Activated T-cell treated with anti-CD3 and anti-CD28 coated beads for 48 hours (primary cell): Measurements from ENCODE around the gene RNF149.
"Not testable (repeated sequence)": the region's sequence is repeated elsewhere in the genome, so short reads cannot be mapped to it uniquely, and the experiment has no call there.

ENCODE experiments used
- DNase-seq: peaks from one replicate; pipeline ENCODE4 v3.0.0-alpha.2; 2020; ENCODE audit warnings: low read depth

The RNF149 gene

GRCh38 chr2:101330253-101330933, 21.9 kb upstream of the RNF149 start:
- peak; percentile 29 for DNase-seq

- no peak for DNase-seq
Measured at GRCh38 chr2:101329026-101329425, 20.5 kb upstream of the RNF149 start.

GRCh38 chr2:101328474-101329007, 20.0 kb upstream of the RNF149 start:
- DNase-seq, result no peak

- no peak for DNase-seq
Measured at GRCh38 chr2:101327863-101328394, 19.4 kb upstream of the RNF149 start.

- no peak for DNase-seq
Measured at GRCh38 chr2:101325425-101325824, 16.9 kb upstream of the RNF149 start.

GRCh38 chr2:101316568-101316967, 8.1 kb upstream of the RNF149 start:
- DNase-seq, result not testable (repeated sequence)

GRCh38 chr2:101311696-101312017, 3.2 kb upstream of the RNF149 start:
- DNase-seq, result no peak

GRCh38 chr2:101310834-101311695, 2.6 kb upstream of the RNF149 start:
- no peak for DNase-seq

- no peak for DNase-seq
Measured at GRCh38 chr2:101310090-101310833, 1.8 kb upstream of the RNF149 start.

GRCh38 chr2:101307950-101308431, 510 bp downstream of the RNF149 start:
- peak; percentile 35 for DNase-seq

- DNase-seq, result no peak
Measured at GRCh38 chr2:101307503-101307902, 998 bp downstream of the RNF149 start.

- DNase-seq, result no peak
Measured at GRCh38 chr2:101306410-101306809, 2.1 kb downstream of the RNF149 start.

- no peak for DNase-seq
Measured at GRCh38 chr2:101305492-101306078, 2.9 kb downstream of the RNF149 start.

GRCh38 chr2:101305035-101305434, 3.5 kb downstream of the RNF149 start:
- no peak for DNase-seq

- no peak for DNase-seq
Measured at GRCh38 chr2:101303688-101304087, 4.8 kb downstream of the RNF149 start.

- no peak for DNase-seq
Measured at GRCh38 chr2:101302016-101302415, 6.5 kb downstream of the RNF149 start.

- no peak for DNase-seq
Measured at GRCh38 chr2:101300836-101301235, 7.7 kb downstream of the RNF149 start.

- no peak for DNase-seq
Measured at GRCh38 chr2:101300164-101300563, 8.3 kb downstream of the RNF149 start.

GRCh38 chr2:101299604-101300003, 8.9 kb downstream of the RNF149 start:
- no peak for DNase-seq

GRCh38 chr2:101297383-101297782, 11.1 kb downstream of the RNF149 start:
- DNase-seq, result no peak

- DNase-seq, result no peak
Measured at GRCh38 chr2:101296371-101296770, 12.1 kb downstream of the RNF149 start.

GRCh38 chr2:101295895-101296294, 12.6 kb downstream of the RNF149 start:
- no peak for DNase-seq
